Left lobe of liver (tissue), 2 donors: Measurements from ENCODE around the gene MOK. TPM values are rescaled to one million over a fixed set of nuclear protein-coding genes. Genes with fewer than 3 reads are reported as not detected.
"Not testable (repeated sequence)": the region's sequence is repeated elsewhere in the genome, so short reads cannot be mapped to it uniquely, and the experiment has no call there.

Source experiments
- ATAC-seq: fragments of 200-7000 bp; cut with Tn5 transposase; one replicate; pipeline ENCODE4 v1.9.1; 2020; ENCODE audit warnings: mild to moderate bottlenecking, moderate library complexity
- DNase-seq: peaks from one replicate; pipeline ENCODE4 v3.0.0-alpha.2; 2020; ENCODE audit warnings: low spot score
- total RNA-seq: library from RNA; stranded (reverse); gene quantifications from one replicate; pipeline ENCODE4 v1.2.1, GENCODE V29; 2021
- donor health status: DM: no; HTN: no; CAD: no; lungs with moderate emphysema.
- donor health status: DM: no; HTN: yes; CAD: no.

MOK gene
- total RNA-seq, result 3.2 TPM

- peak; percentile 97 for ATAC-seq
- peak; percentile 98 for DNase-seq
These were observed at the start of gene MOK for GRCh38 chr14:102304611-102305506. Gene MOK, minus strand, starts transcription at chr14:102305164. Its CDS starts 196 bp downstream, at chr14:102304968.

GRCh38 chr14:102353126-102353619, 48.2 kb upstream of the MOK start:
- ATAC-seq (peak; percentile 71), DNase-seq (no peak)

- ATAC-seq (no peak), DNase-seq (no peak)
These were observed 47.2 kb upstream of the MOK start for GRCh38 chr14:102352213-102352612.

GRCh38 chr14:102351593-102351992, 46.6 kb upstream of the MOK start:
- not testable (repeated sequence) for ATAC-seq, DNase-seq

GRCh38 chr14:102351023-102351422, 46.1 kb upstream of the MOK start:
- DNase-seq, result no peak
- ATAC-seq, result peak; percentile 55

GRCh38 chr14:102348376-102348775, 43.4 kb upstream of the MOK start:
- DNase-seq, result no peak

GRCh38 chr14:102346645-102347044, 41.7 kb upstream of the MOK start:
- ATAC-seq (no peak), DNase-seq (no peak)

More at GRCh38 chr14:102348376-102348775, 43.4 kb upstream of the MOK start:
- ATAC-seq, result no peak

- ATAC-seq, result no peak
- no peak for DNase-seq
These were observed 40.3 kb upstream of the MOK start for GRCh38 chr14:102345232-102345631.

- DNase-seq (no peak), ATAC-seq (no peak)
These were observed 39.5 kb upstream of the MOK start for GRCh38 chr14:102344485-102344884.

GRCh38 chr14:102344084-102344483, 39.1 kb upstream of the MOK start:
- ATAC-seq, result no peak
- DNase-seq, result no peak

- DNase-seq (no peak), ATAC-seq (no peak)
These were observed 37.3 kb upstream of the MOK start for GRCh38 chr14:102342238-102342637.

GRCh38 chr14:102341566-102341965, 36.6 kb upstream of the MOK start:
- DNase-seq, result no peak
- ATAC-seq, result peak; percentile 13

GRCh38 chr14:102338724-102339123, 33.8 kb upstream of the MOK start:
- DNase-seq, result no peak
- ATAC-seq, result no peak

GRCh38 chr14:102335163-102335562, 30.2 kb upstream of the MOK start:
- DNase-seq, result no peak
- ATAC-seq, result no peak

GRCh38 chr14:102333795-102334705, 29.1 kb upstream of the MOK start:
- no peak for DNase-seq
- ATAC-seq, result no peak

GRCh38 chr14:102333390-102333789, 28.4 kb upstream of the MOK start:
- ATAC-seq, result no peak

GRCh38 chr14:102330806-102331205, 25.8 kb upstream of the MOK start:
- DNase-seq (no peak), ATAC-seq (no peak)

More at GRCh38 chr14:102333390-102333789, 28.4 kb upstream of the MOK start:
- DNase-seq, result no peak

GRCh38 chr14:102329381-102329780, 24.4 kb upstream of the MOK start:
- DNase-seq, ATAC-seq: not testable (repeated sequence)

GRCh38 chr14:102326583-102326982, 21.6 kb upstream of the MOK start:
- ATAC-seq (no peak), DNase-seq (no peak)

- ATAC-seq (no peak), DNase-seq (no peak)
These were observed 20.9 kb upstream of the MOK start for GRCh38 chr14:102325791-102326345.

GRCh38 chr14:102323102-102323501, 18.1 kb upstream of the MOK start:
- peak; percentile 76 for DNase-seq
- peak; percentile 76 for ATAC-seq
